Neutrophil (primary cell): ENCODE results near the gene MAP3K6.

Experiments used
- H3K27ac ChIP-seq: fragments of 200-600 bp; sonication (generic); 2 replicates; pipeline ENCODE4 v1.5.1; 2016; ENCODE audit warnings: mild to moderate bottlenecking, moderate library complexity
- H3K27me3 ChIP-seq: fragments of 200-600 bp; sonication (generic); 2 replicates; pipeline ENCODE4 v1.6.0; 2016; ENCODE audit warnings: mild to moderate bottlenecking
- H3K36me3 ChIP-seq: fragments of 200-600 bp; sonication (generic); 2 replicates; pipeline ENCODE4 v1.5.1; 2017
- H3K4me1 ChIP-seq, 2 experiments: fragments of 200-600 bp in 1 of 2; sonication (generic) in 1 of 2; 1 replicate in 1 of 2; 2 replicates in 1 of 2; pipeline versions ENCODE4 v1.5.1 to v1.6.1; 2013 to 2016; ENCODE audit warnings: low read depth in 1 of 2, low read length in 1 of 2, mild to moderate bottlenecking in 1 of 2, moderate library complexity in 1 of 2; ENCODE audit not compliant: control insufficient read depth in 1 of 2, insufficient read depth in 1 of 2
- H3K4me3 ChIP-seq, 2 experiments: fragments of 200-600 bp in 1 of 2; sonication (generic) in 1 of 2; 1 replicate in 1 of 2; 2 replicates in 1 of 2; pipeline ENCODE4 v1.5.1; 2013 to 2016; ENCODE audit warnings: low read depth in 1 of 2, low read length in 1 of 2, mild to moderate bottlenecking in 1 of 2, moderate library complexity in 1 of 2
- H3K9me3 ChIP-seq: fragments of 200-600 bp; sonication (generic); 2 replicates; pipeline ENCODE4 v1.5.1; 2016
- CTCF ChIP-seq: fragments of 200-600 bp; sonication (generic); IDR thresholded peaks from 2 replicates; pipeline ENCODE4 v1.5.1; 2016; ENCODE audit warnings: antibody characterized with exemption

MAP3K6 gene

GRCh38 chr1:27395441-27396195, 28.9 kb upstream of the MAP3K6 start:
- H3K27me3 ChIP-seq: peaks cover 40% of the 10 kb centered on the region
- H3K4me3 ChIP-seq: no peak overlapping the region
- TF ChIP-seq CTCF: peak; percentile 94
- H3K4me1 ChIP-seq: peaks cover 14 to 17% of the 10 kb centered on the region in 2 experiments
- no peak overlapping the region for H3K27ac ChIP-seq
- no peaks in the 10 kb centered on the region for H3K9me3 ChIP-seq
- no peaks in the 10 kb centered on the region for H3K36me3 ChIP-seq

GRCh38 chr1:27394925-27395324, 28.2 kb upstream of the MAP3K6 start:
- H3K36me3 ChIP-seq: no peaks in the 10 kb centered on the region
- H3K4me3 ChIP-seq: no peak overlapping the region
- H3K4me1 ChIP-seq: peaks cover 14 to 17% of the 10 kb centered on the region in 2 experiments
- H3K27me3 ChIP-seq: peaks cover 47% of the 10 kb centered on the region
- TF ChIP-seq CTCF: no peak
- no peak overlapping the region for H3K27ac ChIP-seq
- H3K9me3 ChIP-seq: no peaks in the 10 kb centered on the region

GRCh38 chr1:27394282-27394658, 27.5 kb upstream of the MAP3K6 start:
- Histone ChIP-seq H3K9me3 (no peaks in the 10 kb centered on the region), H3K27ac (no peak overlapping the region), H3K27me3 (peaks cover 54% of the 10 kb centered on the region), H3K4me1 (peaks cover 14 to 17% of the 10 kb centered on the region in 2 experiments), H3K36me3 (no peaks in the 10 kb centered on the region), H3K4me3 (no peak overlapping the region)
- TF ChIP-seq CTCF: no peak

GRCh38 chr1:27393641-27394281, 27.0 kb upstream of the MAP3K6 start:
- no peak overlapping the region for H3K4me3 ChIP-seq
- TF ChIP-seq CTCF: no peak
- peaks cover 14 to 17% of the 10 kb centered on the region in 2 experiments for H3K4me1 ChIP-seq
- H3K9me3 ChIP-seq: no peaks in the 10 kb centered on the region
- H3K27me3 ChIP-seq: peaks cover 54% of the 10 kb centered on the region
- H3K36me3 ChIP-seq: no peaks in the 10 kb centered on the region
- no peak overlapping the region for H3K27ac ChIP-seq

GRCh38 chr1:27392778-27393635, 26.2 kb upstream of the MAP3K6 start:
- no peak overlapping the region for H3K27ac ChIP-seq

More at GRCh38 chr1:27392778-27393635, 26.2 kb upstream of the MAP3K6 start:
- H3K9me3 ChIP-seq: no peaks in the 10 kb centered on the region
- peak overlapping the region; percentile 38 to 50 for H3K4me3 ChIP-seq
- H3K4me1 ChIP-seq: peaks cover 14 to 17% of the 10 kb centered on the region in 2 experiments
- peak; percentile 5 for TF ChIP-seq CTCF
- no peaks in the 10 kb centered on the region for H3K36me3 ChIP-seq
- peaks cover 54% of the 10 kb centered on the region for H3K27me3 ChIP-seq
